COLO829 (cell line): ENCODE data around the gene SEPHS1.
"Not testable (repeated sequence)": the region's sequence is repeated elsewhere in the genome, so short reads cannot be mapped to it uniquely, and the experiment has no call there.

Experiments used
- DNase-seq: peaks from one replicate; pipeline ENCODE4 v3.0.0; 2012; ENCODE audit warnings: low spot score

Gene SEPHS1

GRCh38 chr10:13282348-13282747, 65.7 kb downstream of the SEPHS1 start:
- not testable (repeated sequence) for DNase-seq

- DNase-seq, result no peak
Measured at GRCh38 chr10:13276749-13277365, 71.2 kb downstream of the SEPHS1 start.

DNA sequence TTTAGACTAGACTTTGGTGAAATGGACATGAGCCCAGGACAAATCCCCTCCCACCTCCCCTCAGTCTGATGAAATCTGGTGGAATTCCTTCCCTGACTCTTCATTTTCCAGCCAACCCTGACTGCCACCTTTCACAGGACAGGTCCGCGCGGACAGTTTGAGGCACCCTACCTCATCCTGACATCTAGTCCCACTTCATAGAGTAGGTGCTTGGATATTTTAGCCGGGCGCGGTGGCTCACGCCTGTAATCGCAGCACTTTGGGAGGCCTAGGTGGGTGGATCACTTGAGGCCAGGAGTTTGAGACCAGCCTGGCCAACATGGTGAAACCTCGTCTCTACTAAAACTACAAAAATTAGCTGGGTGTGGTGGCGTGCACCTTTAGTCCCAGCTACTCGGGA, 71.9 kb downstream of the SEPHS1 start:
- DNase-seq, result not testable (repeated sequence)

DNA sequence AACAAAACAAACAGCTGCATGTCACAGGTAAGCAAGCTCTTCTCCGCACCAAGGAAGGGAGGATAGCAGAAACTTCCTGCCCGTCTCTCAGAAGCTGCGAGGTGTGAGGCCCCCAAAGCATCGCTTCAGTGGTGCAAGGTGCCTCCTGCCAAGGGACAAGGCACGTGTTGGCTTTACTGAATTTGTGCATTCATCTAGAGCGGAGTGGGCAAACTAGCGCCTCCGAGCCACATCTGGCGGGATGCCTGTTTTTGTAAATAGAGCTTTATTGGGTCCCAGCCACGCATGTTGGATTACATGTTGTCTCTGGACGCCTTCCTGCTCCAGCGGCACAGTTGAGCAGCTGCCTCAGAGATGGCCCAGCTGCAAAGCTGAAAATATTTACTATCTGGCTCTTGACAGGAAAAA, 75.9 kb downstream of the SEPHS1 start:
- DNase-seq, result no peak

- DNase-seq, result no peak
Measured at GRCh38 chr10:13271552-13272163, 76.4 kb downstream of the SEPHS1 start.

DNA sequence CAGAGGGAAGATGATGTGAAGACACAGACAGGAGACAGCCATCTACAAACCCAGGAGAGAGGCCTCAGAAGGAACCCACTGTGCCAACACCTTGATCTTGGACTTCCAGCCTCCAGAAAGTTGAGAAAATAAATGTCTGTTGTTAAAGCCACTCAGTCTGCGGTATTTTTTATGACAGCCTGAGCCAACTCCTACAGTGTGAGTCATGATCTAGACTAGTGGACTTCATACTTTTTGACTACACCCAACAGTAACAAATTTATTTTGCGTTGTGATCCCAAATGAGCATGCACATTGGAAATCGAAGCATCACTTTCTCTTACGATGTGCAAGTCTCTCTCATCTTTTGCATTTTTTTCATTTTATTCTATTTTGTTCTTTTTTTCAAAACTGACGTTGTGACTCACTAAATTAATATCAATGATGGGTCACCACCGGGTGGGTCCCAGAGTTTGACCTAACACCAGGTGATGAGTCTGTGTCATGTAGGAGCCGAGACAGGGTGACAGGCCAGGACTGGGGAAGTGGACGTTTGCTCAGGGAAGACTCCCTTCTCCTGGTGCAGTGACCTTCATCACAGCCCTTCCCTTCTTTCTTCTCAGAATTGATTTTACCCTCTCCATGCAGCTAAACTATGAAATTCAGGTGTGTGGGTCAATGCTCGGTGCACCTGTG, 77.1 kb downstream of the SEPHS1 start:
- DNase-seq, result no peak

DNA sequence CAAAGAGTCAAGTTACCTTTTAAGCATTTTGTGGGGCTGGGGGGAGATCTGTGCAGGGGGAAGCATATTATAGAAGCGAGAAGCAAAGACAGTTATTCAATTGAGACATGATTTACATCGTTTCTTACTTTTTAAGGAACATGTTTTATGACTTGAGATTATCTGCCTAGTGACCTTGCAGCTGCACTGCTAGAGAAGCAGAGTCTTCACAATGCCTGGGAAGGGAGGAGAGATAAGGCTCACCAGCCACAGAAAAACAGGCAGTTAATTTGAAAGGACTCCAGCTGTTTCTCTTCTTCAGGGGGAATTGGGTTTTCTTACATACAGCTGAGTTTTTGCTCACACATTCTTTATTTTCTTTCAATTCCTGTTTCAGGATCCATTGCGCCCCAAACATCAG, 79.3 kb downstream of the SEPHS1 start:
- no peak for DNase-seq

- no peak for DNase-seq
Measured at GRCh38 chr10:13268310-13268709, 79.8 kb downstream of the SEPHS1 start.
